HG03175 (cell line): ENCODE results near the gene MSRB3.
A peak's percentile ranks its signal among the peaks of the same experiment; 100 is the strongest.

Experiments used
- ATAC-seq: cut with Tn5 transposase; IDR thresholded peaks from one replicate; pipeline ENCODE4 v1.9.1; 2021; ENCODE audit warnings: mild to moderate bottlenecking, moderate library complexity; ENCODE audit not compliant: unreplicated experiment

MSRB3 gene

GRCh38 chr12:65278576-65279368 is at the start of gene MSRB3:
MSRB3 (plus strand) TSS chr12:65278683; CDS start chr12:65308580, 29,897 bp downstream.
- ATAC-seq = peak; percentile 55

- no peak for ATAC-seq
Measured at GRCh38 chr12:65229441-65229840, 49.0 kb upstream of the MSRB3 start.

DNA sequence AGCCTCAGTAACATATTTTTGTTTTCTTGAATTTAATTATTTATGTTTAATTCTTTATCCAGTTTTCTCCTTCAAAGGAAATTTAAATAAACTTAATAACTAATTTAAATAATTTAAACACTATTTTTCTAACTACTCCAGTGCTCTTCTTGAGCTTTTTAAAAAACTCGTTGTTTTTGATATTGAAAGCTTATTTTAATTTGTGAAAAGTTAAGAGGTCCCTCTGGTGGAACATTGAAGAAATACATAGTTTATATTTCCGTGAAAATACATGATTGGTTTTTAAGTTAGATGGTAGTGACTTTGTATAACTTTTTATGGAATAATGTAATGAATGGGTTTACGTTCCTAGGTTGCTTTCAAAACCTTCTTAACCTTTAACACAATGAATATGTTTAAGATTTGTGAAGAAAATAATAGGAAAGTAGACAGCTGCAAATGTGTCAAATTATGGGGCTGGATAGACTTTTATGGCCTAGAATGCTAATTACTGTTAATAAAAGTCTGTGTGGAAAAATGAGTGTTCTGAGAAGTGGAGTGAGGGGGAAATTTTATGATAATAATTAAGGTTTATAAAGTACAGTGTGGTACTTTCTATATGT is 45.9 kb upstream of the MSRB3 start:
- ATAC-seq = no peak

DNA sequence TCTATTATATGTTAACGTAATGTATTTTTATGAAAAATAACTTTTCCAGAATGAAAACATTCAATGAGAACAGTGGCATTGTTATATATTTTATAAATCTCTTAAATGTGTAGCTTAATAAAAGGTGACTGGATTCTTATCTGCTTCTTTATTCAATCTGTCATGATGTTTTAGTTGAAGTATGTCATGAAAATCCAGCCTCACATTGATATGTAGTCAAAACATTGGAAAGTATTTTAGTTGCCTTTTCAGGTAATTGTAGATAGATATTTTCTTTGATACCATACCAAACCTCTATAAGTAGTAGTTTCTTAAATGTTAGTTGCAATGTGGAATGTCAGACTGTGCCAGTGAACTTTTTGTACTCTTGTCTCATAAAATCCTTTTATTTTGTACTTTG is 41.3 kb upstream of the MSRB3 start:
- no peak for ATAC-seq

- no peak for ATAC-seq
Measured at GRCh38 chr12:65238609-65239008, 39.9 kb upstream of the MSRB3 start.

DNA sequence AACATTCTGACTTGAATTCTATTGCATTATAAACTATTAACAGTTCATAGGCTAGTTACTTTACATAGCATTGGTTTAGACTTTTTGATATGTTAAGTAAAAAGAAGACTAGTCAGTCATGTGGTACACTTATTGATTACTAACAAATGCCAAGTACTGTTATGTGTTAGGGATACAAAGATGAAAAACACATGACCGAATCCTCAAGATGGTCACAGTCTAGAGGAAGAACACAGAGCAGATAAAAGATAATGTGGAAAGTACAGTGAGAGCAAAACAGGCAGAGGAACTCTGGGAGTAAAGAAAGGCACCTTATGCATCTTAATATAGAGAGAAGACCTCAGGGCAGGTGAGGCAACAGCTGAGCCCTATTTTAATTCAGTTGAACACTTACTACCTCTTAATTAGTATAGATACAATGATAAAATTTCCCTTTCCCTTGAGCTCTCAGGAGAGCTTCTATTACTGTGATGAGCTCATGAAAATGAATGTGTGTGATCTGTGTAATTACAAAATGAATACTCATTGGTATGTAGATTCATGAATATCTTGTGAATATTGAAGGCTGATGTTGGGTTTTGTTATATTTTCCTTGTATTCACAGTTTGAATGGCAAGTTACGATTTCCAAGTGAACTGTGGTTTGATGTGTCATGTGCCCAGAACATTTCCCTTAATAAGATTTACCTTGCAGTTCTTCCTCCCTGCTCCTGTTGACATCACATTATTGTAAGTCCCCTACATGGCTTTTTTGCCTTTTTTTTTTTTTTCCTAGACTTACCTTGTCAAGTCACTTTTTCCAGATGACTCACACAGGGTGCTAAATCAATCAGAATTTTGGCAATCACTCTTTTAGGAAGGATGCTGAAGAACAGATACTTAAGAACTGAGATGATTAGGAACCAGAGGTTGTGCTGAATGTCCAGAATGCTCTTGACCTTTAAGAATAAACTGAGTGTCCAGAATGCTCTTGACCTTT is 29.5 kb upstream of the MSRB3 start:
- ATAC-seq = no peak

- no peak for ATAC-seq
Measured at GRCh38 chr12:65252515-65252914, 26.0 kb upstream of the MSRB3 start.

GRCh38 chr12:65257986-65258385 is 20.5 kb upstream of the MSRB3 start:
- ATAC-seq = no peak

GRCh38 chr12:65259501-65259900 is 19.0 kb upstream of the MSRB3 start:
- ATAC-seq = peak; percentile 82

DNA sequence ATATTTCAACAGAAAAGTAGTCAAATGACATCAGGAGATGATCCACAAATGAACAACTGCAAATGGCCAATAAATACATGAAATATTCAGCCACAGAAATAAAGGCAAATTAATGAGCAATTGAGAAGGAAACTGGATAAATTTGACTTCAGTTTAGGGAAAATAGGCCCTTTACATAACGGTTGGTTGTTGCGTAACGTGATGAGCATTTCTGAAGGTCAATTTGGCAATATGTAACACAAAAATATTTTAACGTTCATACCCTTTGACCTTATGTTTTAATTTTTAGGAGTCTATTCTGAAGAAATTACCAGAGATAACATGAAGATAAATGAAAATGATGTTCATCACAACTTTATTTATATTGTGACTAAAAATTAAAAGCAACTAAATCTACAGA is 14.7 kb upstream of the MSRB3 start:
- ATAC-seq = no peak

DNA sequence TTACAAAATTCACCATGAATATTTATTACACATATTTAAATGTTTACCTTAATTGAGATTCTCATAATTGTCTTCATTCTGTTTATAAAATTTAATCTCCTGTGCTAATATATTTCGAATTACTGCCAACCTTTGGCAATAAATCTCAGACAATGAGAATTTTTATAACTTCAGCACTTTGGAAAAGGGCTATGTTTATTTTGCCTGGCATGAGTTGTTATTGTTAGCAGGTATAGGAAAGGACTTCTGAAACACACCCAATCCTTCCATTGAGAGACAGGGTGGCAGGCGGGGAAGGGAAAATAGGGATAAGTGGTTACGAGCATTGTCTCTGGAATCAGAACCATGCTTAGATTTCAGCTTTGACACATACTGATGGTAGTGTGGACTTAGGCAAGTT is 12.1 kb upstream of the MSRB3 start:
- ATAC-seq = no peak

DNA sequence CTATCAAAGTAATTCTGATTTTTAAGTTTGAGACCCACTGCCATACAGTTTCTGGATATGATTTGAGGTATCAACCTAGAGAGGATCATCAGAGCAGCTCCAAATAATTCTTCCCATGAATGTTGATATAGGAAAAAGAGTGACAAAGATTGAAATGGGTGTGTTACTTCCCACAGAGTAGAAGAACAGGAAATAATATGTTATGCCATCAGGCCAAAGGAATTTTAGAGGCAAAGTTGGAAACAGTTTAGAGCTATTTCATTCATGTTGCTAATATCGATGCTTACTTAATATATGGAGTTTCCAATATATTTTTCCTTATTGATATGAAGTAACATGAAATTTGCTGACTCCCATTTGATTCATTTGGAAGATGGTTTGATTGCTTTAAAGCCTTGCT is 8.9 kb upstream of the MSRB3 start:
- ATAC-seq = no peak

GRCh38 chr12:65274602-65275272 is 3.7 kb upstream of the MSRB3 start:
- ATAC-seq = no peak

- ATAC-seq = no peak
Measured at GRCh38 chr12:65275627-65276026, 2.9 kb upstream of the MSRB3 start.

DNA sequence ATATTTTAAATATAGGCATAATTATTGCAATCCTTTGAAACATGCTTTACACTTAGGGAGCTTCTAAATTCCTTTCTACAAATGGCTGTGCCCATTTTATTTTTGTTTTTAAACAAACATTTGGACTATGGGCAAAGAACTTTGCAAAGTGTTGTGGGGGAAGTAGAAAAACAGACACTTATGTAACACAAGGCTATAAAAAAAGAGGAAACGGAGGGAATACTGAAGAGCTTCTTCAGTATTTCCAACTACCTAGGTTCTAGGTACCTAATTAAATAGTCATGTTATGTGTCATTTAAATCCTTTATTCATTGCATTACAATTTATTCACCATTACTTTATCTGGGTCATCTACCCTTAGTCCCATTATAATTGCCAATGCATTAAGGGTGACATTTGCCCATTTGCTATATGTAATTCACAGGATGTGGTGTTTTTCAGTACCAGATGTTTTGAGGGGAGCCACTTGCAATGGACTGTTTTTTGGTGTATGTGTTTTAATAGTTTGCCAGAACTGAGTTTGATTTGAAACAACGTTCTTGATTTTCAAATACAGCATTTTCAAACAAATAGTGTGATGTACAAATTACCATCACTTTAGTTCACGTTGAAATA is 1.5 kb upstream of the MSRB3 start:
- no peak for ATAC-seq

GRCh38 chr12:65277994-65278575 is 398 bp upstream of the MSRB3 start:
- ATAC-seq = no peak

DNA sequence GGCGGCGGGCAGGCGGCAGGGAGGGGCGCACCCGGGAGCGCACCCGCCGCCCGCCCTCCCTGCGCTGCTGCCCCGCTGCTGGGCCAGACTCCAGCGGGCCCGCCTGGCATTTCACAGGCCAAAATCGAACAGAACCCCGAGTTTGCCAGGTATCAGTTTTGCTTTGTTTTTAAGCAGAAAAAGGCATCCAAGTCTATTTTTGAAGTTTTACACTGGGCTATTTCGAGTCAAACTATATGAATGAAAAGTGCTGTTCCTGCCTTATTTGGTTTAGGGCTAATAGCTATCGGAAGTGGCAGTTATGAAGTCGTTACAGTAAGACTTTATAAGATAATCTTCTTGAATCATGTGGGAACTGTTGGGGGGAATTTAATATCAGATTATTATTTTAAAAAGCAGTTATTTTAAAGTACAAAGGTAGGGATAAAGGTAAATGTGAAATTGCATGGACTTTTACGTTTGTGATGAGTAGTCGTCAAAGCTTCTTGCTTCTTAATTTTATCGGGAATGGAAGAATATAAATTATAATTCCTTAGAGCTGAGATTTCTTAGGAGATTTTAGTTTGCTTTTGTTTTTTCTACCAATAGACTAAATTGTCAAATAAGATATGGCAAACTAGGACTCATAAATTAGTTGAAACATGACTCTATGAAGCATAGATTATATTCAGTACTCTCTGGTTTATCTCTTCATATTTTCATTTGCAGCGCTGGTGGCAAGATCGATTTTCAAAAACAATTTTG is 1.1 kb downstream of the MSRB3 start:
- ATAC-seq = peak; percentile 7

- no peak for ATAC-seq
Measured at GRCh38 chr12:65280306-65280705, 1.8 kb downstream of the MSRB3 start.

DNA sequence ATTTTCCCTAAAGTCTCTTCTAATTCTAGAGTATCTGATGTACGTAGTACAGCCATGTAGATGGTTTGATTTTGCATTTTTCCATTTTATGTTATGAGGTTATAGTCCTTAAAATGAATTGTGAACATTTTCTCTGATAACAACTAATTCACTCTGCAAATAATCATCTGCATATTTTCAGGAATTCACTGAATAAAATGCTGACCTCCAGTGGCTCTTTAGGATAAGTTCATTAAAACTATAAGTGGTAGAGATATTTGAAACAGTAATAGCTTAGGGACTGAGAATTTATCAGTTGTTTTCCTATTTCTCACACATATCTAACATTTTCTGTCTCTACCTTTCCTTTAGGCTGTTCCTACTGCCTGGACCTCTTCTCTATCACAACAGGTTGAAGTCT is 4.4 kb downstream of the MSRB3 start:
- ATAC-seq = no peak
